H1 (cell line): ENCODE measurements around the gene LLPH. TPM values are rescaled to one million over a fixed set of nuclear protein-coding genes. Genes with fewer than 3 reads are reported as not detected.

Source experiments
- CTCF ChIA-PET: fragments of 300-600 bp; sonication (Branson Sonifier 250); formaldehyde crosslinking; loops from one replicate; lab custom pipeline; 2021; ENCODE audit not compliant: partially characterized antibody; lab: Charles Lee
- POLR2A ChIA-PET: fragments of 300-600 bp; sonication (Branson Sonifier 250); formaldehyde crosslinking; loops from one replicate; lab custom pipeline; 2021; ENCODE audit warnings: inconsistent platforms; ENCODE audit not compliant: partially characterized antibody; lab: Charles Lee
- DNase-seq, 2 experiments: peaks; one replicate each; pipeline versions ENCODE4 v3.0.0 to v3.0.0-alpha.2; 2010 to 2022; ENCODE audit warnings: low spot score in 2 of 2, low read depth in 1 of 2, mixed read lengths in 1 of 2
- FAIRE-seq: peaks from 2 replicates; lab custom pipeline; 2011; peaks lifted over from hg19 to GRCh38; lab: Jason Lieb, UNC
- H2AFZ ChIP-seq: 2 replicates; pipeline ENCODE4 v1.8.1; 2012; ENCODE audit warnings: low read length, inconsistent platforms
- H2AK5ac ChIP-seq: 2 replicates; pipeline ENCODE4 v1.6.1; 2013; ENCODE audit warnings: low read depth, low read length
- H2BK120ac ChIP-seq: replicated peaks from 2 replicates; pipeline ENCODE3; 2013; ENCODE audit warnings: low read depth, low read length, inconsistent platforms
- H2BK12ac ChIP-seq: 2 replicates; pipeline ENCODE4 v1.6.1; 2013; ENCODE audit warnings: low read depth, low read length
- H2BK15ac ChIP-seq: 2 replicates; pipeline ENCODE4 v1.6.1; 2013; ENCODE audit warnings: low read length
- H2BK20ac ChIP-seq: 2 replicates; pipeline ENCODE4 v1.6.1; 2013; ENCODE audit warnings: low read length
- H2BK5ac ChIP-seq: 2 replicates; pipeline ENCODE4 v1.6.1; 2013; ENCODE audit warnings: low read depth, low read length
- H3K14ac ChIP-seq: 2 replicates; pipeline ENCODE4 v1.6.1; 2013; ENCODE audit warnings: inconsistent platforms; ENCODE audit not compliant: insufficient read length
- H3K18ac ChIP-seq: 2 replicates; pipeline ENCODE4 v1.6.1; 2013; ENCODE audit warnings: low read length; ENCODE audit errors: extremely low read depth
- H3K23ac ChIP-seq: 2 replicates; pipeline ENCODE4 v1.6.1; 2013; ENCODE audit warnings: inconsistent platforms; ENCODE audit not compliant: insufficient read length
- H3K23me2 ChIP-seq: 2 replicates; pipeline ENCODE4 v1.6.1; 2013; ENCODE audit warnings: low read depth, low read length
- H3K27ac ChIP-seq: 2 replicates; pipeline ENCODE4 v1.6.1; 2011; ENCODE audit warnings: low read depth, low read length, inconsistent platforms
- H3K27me3 ChIP-seq, 4 experiments: replicated peaks in 1 of 4; 1 replicate in 1 of 4; 2 replicates in 3 of 4; pipeline versions ENCODE4 v1.6.1 to v1.8.1; 2011 to 2013; ENCODE audit warnings: low read length in 3 of 4, mild to moderate bottlenecking in 3 of 4, inconsistent platforms in 2 of 4, mixed read lengths in 2 of 4, moderate library complexity in 1 of 4; ENCODE audit not compliant: control insufficient read depth in 3 of 4, insufficient read depth in 3 of 4; ENCODE audit errors: extremely low read depth in 1 of 4
- H3K36me3 ChIP-seq, 4 experiments: 2 replicates each; pipeline versions ENCODE4 v1.6.1 to v1.8.1; 2011 to 2013; ENCODE audit warnings: mild to moderate bottlenecking in 4 of 4, low read length in 3 of 4, moderate library complexity in 2 of 4, control low read depth in 1 of 4, inconsistent platforms in 1 of 4; ENCODE audit not compliant: insufficient read depth in 4 of 4, control insufficient read depth in 2 of 4
- H3K4ac ChIP-seq: replicated peaks from 2 replicates; pipeline ENCODE3; 2013; ENCODE audit warnings: low read length, low read depth, mixed read lengths, inconsistent platforms; ENCODE audit not compliant: insufficient read length
- H3K4me1 ChIP-seq, 4 experiments: replicated peaks in 1 of 4; 1 replicate in 1 of 4; 2 replicates in 3 of 4; pipeline versions ENCODE4 v1.6.1 to v1.8.1; 2011 to 2013; ENCODE audit warnings: low read length in 3 of 4, inconsistent platforms in 2 of 4, mixed read lengths in 1 of 4; ENCODE audit not compliant: insufficient read depth in 4 of 4, control insufficient read depth in 3 of 4
- H3K4me2 ChIP-seq, 2 experiments: 2 replicates each; pipeline versions ENCODE4 v1.6.1 to v1.8.1; 2011 to 2013; ENCODE audit warnings: low read depth in 2 of 2, low read length in 2 of 2, control low read depth in 1 of 2, inconsistent platforms in 1 of 2, mild to moderate bottlenecking in 1 of 2; ENCODE audit not compliant: insufficient read depth in 1 of 2
- H3K4me3 ChIP-seq, 4 experiments: fragments of 200-600, 300-600 bp in 1 of 4; sonication (generic), shearing (Covaris generic), sonication (Bioruptor Twin) in 1 of 4; 2 replicates each; pipeline versions ENCODE4 v1.5.1 to v1.8.1; 2011 to 2016; ENCODE audit warnings: low read length in 4 of 4, low read depth in 3 of 4, control low read depth in 2 of 4, inconsistent platforms in 2 of 4, mild to moderate bottlenecking in 2 of 4, mixed read lengths in 1 of 4, moderate library complexity in 1 of 4; ENCODE audit not compliant: insufficient read depth in 2 of 4; ENCODE audit errors: extremely low read depth in 1 of 4
- H3K56ac ChIP-seq: replicated peaks from 2 replicates; pipeline ENCODE3; 2013; ENCODE audit warnings: low read depth, mild to moderate bottlenecking, mixed read lengths, low read length, inconsistent platforms; ENCODE audit not compliant: insufficient read length
- H3K79me1 ChIP-seq: 2 replicates; pipeline ENCODE4 v1.6.1; 2013; ENCODE audit warnings: low read depth, low read length, control low read depth
- H3K79me2 ChIP-seq, 2 experiments: 2 replicates each; pipeline versions ENCODE4 v1.6.1 to v1.8.1; 2012 to 2013; ENCODE audit warnings: low read length in 2 of 2, mild to moderate bottlenecking in 2 of 2, inconsistent platforms in 1 of 2; ENCODE audit not compliant: insufficient read depth in 2 of 2, control insufficient read depth in 1 of 2
- H3K9ac ChIP-seq, 4 experiments: replicated peaks in 1 of 4; 1 replicate in 1 of 4; 2 replicates in 3 of 4; pipeline versions ENCODE4 v1.6.1 to v1.8.1; 2011 to 2013; ENCODE audit warnings: low read depth in 3 of 4, low read length in 3 of 4, control low read depth in 2 of 4, mild to moderate bottlenecking in 2 of 4, moderate library complexity in 2 of 4, inconsistent platforms in 1 of 4; ENCODE audit errors: extremely low read depth in 1 of 4
- H3K9me3 ChIP-seq, 2 experiments: 2 replicates each; pipeline versions ENCODE4 v1.6.1 to v1.8.1; 2012 to 2013; ENCODE audit warnings: mild to moderate bottlenecking in 2 of 2, moderate library complexity in 2 of 2, control low read depth in 1 of 2, inconsistent platforms in 1 of 2, low read depth in 1 of 2, low read length in 1 of 2, mixed read lengths in 1 of 2; ENCODE audit not compliant: insufficient read depth in 2 of 2
- H4K20me1 ChIP-seq, 2 experiments: replicated peaks in 1 of 2; 2 replicates each; pipeline versions ENCODE3 to v1.8.1; 2011 to 2013; ENCODE audit warnings: inconsistent platforms in 2 of 2, low read length in 2 of 2, mild to moderate bottlenecking in 1 of 2; ENCODE audit not compliant: insufficient read depth in 2 of 2, control insufficient read depth in 1 of 2
- H4K5ac ChIP-seq: 2 replicates; pipeline ENCODE4 v1.6.1; 2013; ENCODE audit warnings: low read length, low read depth, mixed read lengths, inconsistent platforms; ENCODE audit not compliant: insufficient read length
- H4K8ac ChIP-seq: 2 replicates; pipeline ENCODE4 v1.8.0; 2013; ENCODE audit warnings: mild to moderate bottlenecking, moderate library complexity, low read length, inconsistent platforms; ENCODE audit not compliant: insufficient read depth; ENCODE audit errors: extremely low read depth
- H4K91ac ChIP-seq: replicated peaks from 2 replicates; pipeline ENCODE3; 2013; ENCODE audit warnings: low read length, mixed read lengths, inconsistent platforms; ENCODE audit not compliant: insufficient read length
- BCL11A ChIP-seq, 2 experiments: IDR thresholded peaks; one replicate each; pipeline ENCODE4 v1.6.1; 2011; ENCODE audit warnings: low read depth in 2 of 2, low read length in 2 of 2, mild to moderate bottlenecking in 2 of 2
- CBX5 ChIP-seq: fragments of 300-800, 300-1000 bp; sonication (generic); IDR thresholded peaks from 2 replicates; pipeline ENCODE4 v1.7.1; 2016; ENCODE audit warnings: antibody characterized with exemption, low read length, low read depth
- HDAC6 ChIP-seq: IDR thresholded peaks from one replicate; pipeline ENCODE4 v1.7.1; 2012; ENCODE audit warnings: low read depth, mild to moderate bottlenecking, inconsistent platforms, low read length, moderate library complexity
- JUND ChIP-seq: IDR thresholded peaks from 2 replicates; pipeline ENCODE4 v1.6.1; 2011; ENCODE audit warnings: mild to moderate bottlenecking, improper control_type of control experiment, low read length
- MAFK ChIP-seq: IDR thresholded peaks from 2 replicates; pipeline ENCODE4 v1.6.1; 2012; ENCODE audit warnings: low read depth, mild to moderate bottlenecking, improper control_type of control experiment, low read length
- NRF1 ChIP-seq: IDR thresholded peaks from 2 replicates; pipeline ENCODE4 v1.6.1; 2011; ENCODE audit warnings: mild to moderate bottlenecking, low read depth, low read length, improper control_type of control experiment
- PHF8 ChIP-seq: fragments of 200-600 bp; sonication (generic); conservative IDR thresholded peaks from 2 replicates; pipeline ENCODE4 v1.7.1; 2012; ENCODE audit warnings: low read depth, mild to moderate bottlenecking, inconsistent platforms, low read length, moderate library complexity
- RNF2 ChIP-seq: fragments of 200-900, 300-1000 bp; sonication (generic); IDR thresholded peaks from 2 replicates; pipeline ENCODE4 v1.7.1; 2016; ENCODE audit warnings: borderline replicate concordance, low read depth, mild to moderate bottlenecking, antibody characterized with exemption, low read length; ENCODE audit not compliant: poor library complexity, severe bottlenecking; ENCODE audit errors: missing control alignments
- SP2 ChIP-seq: IDR thresholded peaks from 2 replicates; pipeline ENCODE4 v1.6.1; 2012; ENCODE audit warnings: mild to moderate bottlenecking, low read length, inconsistent platforms
- SP4 ChIP-seq: IDR thresholded peaks from 2 replicates; pipeline ENCODE4 v1.6.1; 2012; ENCODE audit warnings: low read length, inconsistent platforms
- SUZ12 ChIP-seq: fragments of 200-600 bp; sonication (generic); IDR thresholded peaks from 2 replicates; pipeline ENCODE4 v1.6.1; 2012; ENCODE audit warnings: mild to moderate bottlenecking, inconsistent platforms, low read length, moderate library complexity, mixed read lengths
- TEAD4 ChIP-seq: IDR thresholded peaks from 2 replicates; pipeline ENCODE4 v1.6.1; 2012; ENCODE audit warnings: low read depth, low read length, inconsistent platforms, mixed read lengths
- WGBS, 2 experiments: shearing (Covaris generic) in 1 of 2; methylation state at CpG; one replicate each; pipeline versions ENCODE4 v1.1.6 to v1.1.7; 2013 to 2015; ENCODE audit warnings: low lambda C conversion rate in 2 of 2, mixed read lengths in 2 of 2, inconsistent platforms in 1 of 2, low coverage in 1 of 2, missing lambda C conversion rate in 1 of 2; ENCODE audit not compliant: insufficient replicate concordance in 2 of 2, insufficient coverage in 1 of 2, insufficient read length in 1 of 2; ENCODE audit errors: extremely low coverage in 1 of 2, missing lambda C conversion rate in 1 of 2; 5-methylcytosine and 5-hydroxymethylcytosine counted together
- polyA plus RNA-seq, 7 experiments: library from polyadenylated mRNA; depleted of rRNA in 3 of 7; stranded (reverse) in 5 of 7; unstranded in 2 of 7; fragments of >200 nt in 5 of 7; fragments of 200-250 nt in 2 of 7; gene quantifications; 1 replicate in 5 of 7; 2 replicates in 1 of 7; 4 replicates in 1 of 7; pipeline versions ENCODE4 v1.2.1 to v1.2.3, GENCODE V29; 2011 to 2013; ENCODE audit warnings: missing spikeins in 2 of 7, mixed read lengths in 2 of 7
- total RNA-seq: library from RNA; stranded (reverse); fragmentation: NEBNext Ultra II Directional; extraction: Animal tissue kit (Norgen Biotek cat#: 25700); gene quantifications from 2 replicates; pipeline ENCODE4 v1.2.1, GENCODE V29; 2021
- TF ChIP-seq, protein P1 (sequence below): IDR thresholded peaks from 2 replicates; pipeline ENCODE4 v1.6.1; 2011; ENCODE audit warnings: low read length, improper control_type of control experiment
- TF ChIP-seq, protein P2 (sequence below): IDR thresholded peaks from 2 replicates; pipeline ENCODE4 v1.6.1; 2012; ENCODE audit warnings: inconsistent platforms

The LLPH gene
- total and polyA plus RNA-seq, 2 of the 8 experiments (the other 6 are each of a cell fraction or from before 2014, with no cell fraction given), result 2.3 to 31.3 TPM

DNA sequence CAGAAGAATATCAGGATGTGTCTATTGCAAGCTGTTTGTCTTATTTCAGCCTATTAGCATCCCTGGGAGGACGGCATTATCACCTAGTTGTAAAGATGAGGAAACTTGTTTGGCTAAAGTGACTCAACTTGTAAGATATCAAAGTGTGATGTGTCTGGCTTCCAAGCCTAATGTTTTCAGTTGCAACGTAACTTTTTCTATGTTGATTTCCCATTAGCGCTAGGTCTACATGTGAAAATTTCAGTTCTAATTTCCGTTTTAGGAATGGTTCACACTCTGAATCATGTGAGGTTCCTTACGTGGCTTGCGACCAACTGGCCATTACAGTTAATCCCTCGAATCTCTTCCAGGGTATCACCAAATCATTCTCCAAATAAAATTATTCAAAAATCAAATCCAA is 58.0 kb downstream of the LLPH start:
- WGBS, 2 experiments, result 90% methylated on average over 7 of the region's 7 CpGs; no CpG with 5 or more reads in 1 of the 2 experiments
- no peaks in the 10 kb centered on the region for H3K23me2 ChIP-seq
- no peak overlapping the region for H3K14ac ChIP-seq
- no peak overlapping the region for H2BK5ac ChIP-seq
- no peak overlapping the region for H2BK120ac ChIP-seq
- H3K27me3 ChIP-seq, result no peaks in the 10 kb centered on the region
- H2BK15ac ChIP-seq, result no peak overlapping the region
- no peak overlapping the region for H3K4me2 ChIP-seq
- no peaks in the 10 kb centered on the region for H3K9me3 ChIP-seq
- no peaks in the 10 kb centered on the region for H3K36me3 ChIP-seq
- H3K23ac ChIP-seq, result no peak overlapping the region
- no peaks in the 10 kb centered on the region for H3K79me2 ChIP-seq
- no peak overlapping the region for H3K4me3 ChIP-seq
- H3K56ac ChIP-seq, result no peak overlapping the region
- ChIA-PET POLR2A (no interaction called here), CTCF (interaction anchor here (1.8 kb wide), 1 partner anchor 31 kb away, joined by 4 read pairs; no protein-coding TSS in a partner anchor)
- H3K9ac ChIP-seq, result no peak overlapping the region
- no peak overlapping the region for H2AK5ac ChIP-seq
- no peaks in the 10 kb centered on the region for H4K20me1 ChIP-seq
- no peak overlapping the region for H4K8ac ChIP-seq
- no peaks in the 10 kb centered on the region for H3K4me1 ChIP-seq
- no peak overlapping the region for H2AFZ ChIP-seq
- no peak overlapping the region for H3K18ac ChIP-seq
- H2BK20ac ChIP-seq, result no peak overlapping the region
- DNase-seq (no peak), FAIRE-seq (no peak)
- H3K4ac ChIP-seq, result no peak overlapping the region
- H3K27ac ChIP-seq, result no peak overlapping the region
- H4K91ac ChIP-seq, result no peak overlapping the region
- H2BK12ac ChIP-seq, result no peak overlapping the region
- no peaks in the 10 kb centered on the region for H3K79me1 ChIP-seq
- no peak overlapping the region for H4K5ac ChIP-seq
- TF ChIP-seq SP2 (no peak), BCL11A (IDR thresholded peaks at IDR 0.05; ENCODE audit: low read depth in 2 of 2, low read length in 2 of 2) (no peak), TEAD4 (no peak), MAFK (no peak), RNF2 (no peak), SUZ12 (no peak), SP4 (no peak), HDAC6 (no peak), NRF1 (no peak), JUND (no peak), CBX5 (no peak), PHF8 (no peak)
- TF ChIP-seq, protein P1, sequence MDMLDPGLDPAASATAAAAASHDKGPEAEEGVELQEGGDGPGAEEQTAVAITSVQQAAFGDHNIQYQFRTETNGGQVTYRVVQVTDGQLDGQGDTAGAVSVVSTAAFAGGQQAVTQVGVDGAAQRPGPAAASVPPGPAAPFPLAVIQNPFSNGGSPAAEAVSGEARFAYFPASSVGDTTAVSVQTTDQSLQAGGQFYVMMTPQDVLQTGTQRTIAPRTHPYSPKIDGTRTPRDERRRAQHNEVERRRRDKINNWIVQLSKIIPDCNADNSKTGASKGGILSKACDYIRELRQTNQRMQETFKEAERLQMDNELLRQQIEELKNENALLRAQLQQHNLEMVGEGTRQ, result no peak
- TF ChIP-seq, protein P2, sequence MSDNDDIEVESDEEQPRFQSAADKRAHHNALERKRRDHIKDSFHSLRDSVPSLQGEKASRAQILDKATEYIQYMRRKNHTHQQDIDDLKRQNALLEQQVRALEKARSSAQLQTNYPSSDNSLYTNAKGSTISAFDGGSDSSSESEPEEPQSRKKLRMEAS, result no peak
